Retinal pigment epithelial cell (primary cell): ENCODE results near the gene WSB1.

Experiments used
- DNase-seq: peaks from one replicate; pipeline ENCODE4 v3.0.0-alpha.2; 2010; ENCODE audit warnings: low read depth
- H3K4me3 ChIP-seq: 2 replicates; pipeline ENCODE4 v1.5.1; 2011; ENCODE audit warnings: mild to moderate bottlenecking, low read length, control low read depth, moderate library complexity
- TF ChIP-seq, protein P1 (sequence below): conservative IDR thresholded peaks from 2 replicates; pipeline ENCODE4 v1.5.1; 2011; ENCODE audit warnings: low read depth, low read length, control low read depth, inconsistent platforms

Gene WSB1

DNA sequence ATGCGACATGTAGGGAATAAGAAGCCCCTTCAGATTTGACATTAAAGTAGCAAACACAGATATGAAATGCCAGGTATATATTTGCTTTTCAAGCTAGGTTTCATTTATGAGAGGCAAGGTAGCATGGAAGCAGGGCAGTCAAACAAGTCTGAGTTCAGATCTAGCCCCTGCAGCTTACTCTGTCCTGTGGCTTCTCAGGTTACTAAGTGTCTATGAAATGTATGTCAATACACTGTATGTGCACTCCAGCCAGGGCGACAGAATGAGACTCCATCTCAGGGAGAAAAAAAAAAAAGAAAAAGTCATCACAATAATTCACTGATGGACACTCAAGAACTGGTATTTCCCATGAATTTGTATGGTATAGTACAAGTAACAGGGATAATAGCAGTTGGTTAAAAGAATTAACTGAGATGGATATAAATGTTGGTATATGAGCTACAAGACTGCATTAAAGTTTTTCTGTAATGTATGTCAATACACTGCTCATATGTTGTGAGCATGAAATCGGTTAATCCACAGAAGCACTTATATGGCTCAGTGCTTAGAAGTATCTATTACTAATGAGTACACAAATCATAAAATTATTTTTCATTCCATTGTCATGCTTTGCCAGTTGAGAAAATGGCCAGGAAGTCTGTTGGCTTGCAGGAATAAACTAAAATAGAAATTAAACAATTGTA is 2.9 kb upstream of the WSB1 start:
- no peak for DNase-seq
- no peak overlapping the region for H3K4me3 ChIP-seq
- TF ChIP-seq, protein P1, sequence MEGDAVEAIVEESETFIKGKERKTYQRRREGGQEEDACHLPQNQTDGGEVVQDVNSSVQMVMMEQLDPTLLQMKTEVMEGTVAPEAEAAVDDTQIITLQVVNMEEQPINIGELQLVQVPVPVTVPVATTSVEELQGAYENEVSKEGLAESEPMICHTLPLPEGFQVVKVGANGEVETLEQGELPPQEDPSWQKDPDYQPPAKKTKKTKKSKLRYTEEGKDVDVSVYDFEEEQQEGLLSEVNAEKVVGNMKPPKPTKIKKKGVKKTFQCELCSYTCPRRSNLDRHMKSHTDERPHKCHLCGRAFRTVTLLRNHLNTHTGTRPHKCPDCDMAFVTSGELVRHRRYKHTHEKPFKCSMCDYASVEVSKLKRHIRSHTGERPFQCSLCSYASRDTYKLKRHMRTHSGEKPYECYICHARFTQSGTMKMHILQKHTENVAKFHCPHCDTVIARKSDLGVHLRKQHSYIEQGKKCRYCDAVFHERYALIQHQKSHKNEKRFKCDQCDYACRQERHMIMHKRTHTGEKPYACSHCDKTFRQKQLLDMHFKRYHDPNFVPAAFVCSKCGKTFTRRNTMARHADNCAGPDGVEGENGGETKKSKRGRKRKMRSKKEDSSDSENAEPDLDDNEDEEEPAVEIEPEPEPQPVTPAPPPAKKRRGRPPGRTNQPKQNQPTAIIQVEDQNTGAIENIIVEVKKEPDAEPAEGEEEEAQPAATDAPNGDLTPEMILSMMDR: no peak

DNA sequence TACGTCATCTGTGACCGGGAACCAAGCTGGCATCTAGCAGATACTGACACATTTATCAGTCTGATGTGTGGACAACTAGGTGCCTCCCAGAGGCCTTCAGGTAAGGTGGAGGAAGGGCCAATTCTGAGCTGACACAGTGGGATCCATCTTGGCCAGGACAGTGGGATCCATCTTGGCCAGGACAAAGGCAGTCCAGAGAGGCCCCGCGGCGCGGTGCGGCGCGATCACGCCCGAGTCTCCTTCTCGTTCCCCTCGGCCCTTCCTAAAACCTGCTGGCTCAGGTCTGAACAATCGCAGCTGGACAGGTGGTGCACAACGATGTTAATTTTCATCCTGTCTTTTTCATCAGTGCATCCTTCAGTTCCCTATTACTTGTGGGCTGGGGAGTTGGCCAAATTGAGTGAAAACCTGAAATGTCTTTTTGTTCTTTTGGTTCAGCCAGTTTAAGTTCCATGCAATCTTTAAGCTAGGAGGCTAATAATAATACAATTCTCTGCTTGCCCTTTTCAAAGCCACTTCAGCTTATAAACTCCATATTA is 486 bp upstream of the WSB1 start:
- H3K4me3 ChIP-seq: peak overlapping the region; percentile 83
- no peak for DNase-seq
- TF ChIP-seq, protein P1: no peak

DNA sequence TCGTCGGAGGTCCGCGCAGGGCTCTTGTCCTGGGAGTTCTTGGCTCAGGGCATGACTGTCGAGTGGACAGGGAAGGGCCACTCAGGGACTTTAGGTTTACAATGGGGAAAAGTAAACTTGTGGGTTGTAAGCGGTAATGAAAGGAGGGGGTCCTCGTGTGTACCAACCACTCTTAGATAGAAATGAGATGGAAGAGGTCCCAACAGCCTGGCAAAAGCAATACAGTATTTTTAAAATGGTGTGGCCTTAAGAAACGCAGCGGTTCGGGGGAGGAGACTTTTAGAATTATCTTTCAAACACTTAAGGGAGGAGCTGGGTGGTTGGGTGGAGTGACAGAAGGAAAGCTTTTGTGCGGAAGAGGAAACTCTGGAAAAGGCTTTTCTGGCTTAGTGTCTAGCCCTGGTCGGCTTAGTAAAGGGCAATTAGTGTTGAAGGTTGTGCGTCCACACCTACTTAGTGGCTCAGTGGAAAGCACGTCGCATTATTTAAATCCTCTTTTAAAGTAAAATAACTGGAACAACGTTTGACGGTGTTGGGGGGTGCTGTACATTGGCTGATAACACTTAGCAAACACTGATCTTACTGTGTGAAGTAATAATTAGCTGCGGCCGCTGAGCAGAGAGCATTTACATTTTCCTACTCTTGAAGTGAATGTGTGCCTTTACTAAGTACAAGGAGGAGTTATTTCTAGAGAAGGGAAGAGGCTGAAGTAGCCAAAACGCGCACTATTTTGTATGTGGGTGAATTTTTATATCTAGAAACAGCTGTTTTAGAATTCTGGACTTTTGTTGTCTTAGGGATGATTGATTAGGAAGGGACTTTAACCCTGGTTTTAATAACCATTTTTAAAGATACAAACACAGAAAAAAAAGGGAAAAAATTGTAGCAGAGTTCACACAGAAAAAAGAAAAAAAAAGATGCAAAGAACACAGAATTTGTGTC is 1.0 kb downstream of the WSB1 start:
- H3K4me3 ChIP-seq: peak overlapping the region; percentile 83
- DNase-seq: peak; percentile 86
- TF ChIP-seq, protein P1: no peak

DNA sequence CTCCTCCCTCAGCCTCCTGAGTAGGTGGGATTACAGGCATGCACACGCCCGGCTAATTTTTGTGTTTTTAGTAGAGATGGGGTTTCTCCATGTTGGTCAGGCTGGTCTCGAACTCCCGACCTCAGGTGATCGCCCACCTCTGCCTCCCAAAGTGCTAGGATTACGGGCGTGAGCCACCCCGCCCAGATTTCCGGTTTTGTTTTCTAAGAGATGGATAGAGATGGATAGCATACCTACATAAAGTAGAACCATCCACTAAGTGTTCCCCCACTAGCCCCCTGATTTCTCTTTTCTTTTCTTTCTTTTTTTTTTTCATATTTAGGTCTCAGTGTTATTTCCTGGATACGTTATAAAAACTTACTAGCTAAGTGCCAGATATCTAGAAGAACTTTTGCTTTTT is 2.0 kb downstream of the WSB1 start:
- TF ChIP-seq, protein P1: no peak

DNA sequence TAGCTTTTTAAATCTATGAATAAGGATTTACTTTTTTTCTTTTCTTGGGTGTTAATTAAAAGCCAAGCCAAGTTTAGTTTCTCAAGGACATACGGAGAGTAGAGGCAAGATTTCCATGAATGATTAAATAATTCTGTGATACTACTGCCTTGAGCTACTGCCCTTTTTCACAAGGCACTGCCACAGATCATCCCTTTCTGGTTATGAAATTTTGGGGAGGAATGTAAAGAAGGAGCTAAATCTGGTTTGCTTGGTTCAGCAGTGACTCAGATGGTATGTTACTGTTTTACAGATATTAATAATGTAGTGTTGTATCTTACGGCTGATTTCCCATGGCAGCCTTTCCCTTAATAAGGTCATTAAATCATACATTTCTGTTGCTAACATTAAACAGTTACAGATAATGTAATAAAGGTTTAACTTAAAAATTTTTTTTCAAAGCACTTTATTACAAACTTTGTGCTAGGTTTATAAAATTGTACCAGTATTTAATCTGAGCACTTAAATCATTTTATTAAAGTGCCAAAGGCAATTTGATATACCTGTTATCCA is 2.6 kb downstream of the WSB1 start:
- H3K4me3 ChIP-seq: peak overlapping the region; percentile 83
- no peak for DNase-seq
- TF ChIP-seq, protein P1: no peak

More for the DNA sequence above, 2.0 kb downstream of the WSB1 start:
- DNase-seq: no peak
- H3K4me3 ChIP-seq: peak overlapping the region; percentile 83

DNA sequence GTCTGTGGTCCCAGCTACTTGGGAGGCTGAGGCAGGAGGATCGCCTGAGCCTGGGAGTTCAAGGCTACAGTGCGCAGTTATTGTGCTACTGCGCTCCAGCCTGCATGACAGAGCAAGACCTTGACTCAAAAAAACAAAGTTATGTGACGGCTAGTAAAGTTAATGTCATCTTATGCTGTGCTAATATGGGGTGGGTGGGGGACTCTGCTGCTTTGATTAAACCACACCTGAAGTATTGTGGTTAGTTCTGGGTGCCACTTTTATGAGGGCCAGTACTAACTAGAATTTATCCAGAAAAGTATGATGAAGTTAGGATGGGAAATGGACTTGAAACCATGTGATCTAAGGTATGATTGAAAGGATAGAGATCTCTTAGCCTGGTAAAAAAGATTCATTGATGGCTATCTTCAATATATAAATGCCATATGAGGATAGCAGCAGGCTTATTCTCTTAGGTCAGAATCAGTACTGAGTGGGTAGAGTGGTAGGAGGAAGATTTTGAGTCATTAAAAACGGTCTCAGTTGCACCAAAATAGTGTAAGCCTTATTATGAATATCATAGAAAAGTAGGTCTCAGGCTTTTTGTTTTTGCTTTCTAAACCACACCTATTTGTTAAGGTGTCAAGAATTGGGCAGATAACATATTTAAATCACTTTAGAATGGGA is 5.6 kb downstream of the WSB1 start:
- no peak for DNase-seq
- TF ChIP-seq, protein P1: no peak
- no peak overlapping the region for H3K4me3 ChIP-seq
